Mucosa of stomach (tissue), 1 donor: ENCODE data around the gene KIF20B.
"Not testable (repeated sequence)": the region's sequence is repeated elsewhere in the genome, so short reads cannot be mapped to it uniquely, and the experiment has no call there.

Source experiments
- H3K27me3 ChIP-seq: one replicate; pipeline ENCODE4 v1.7.0; 2013; ENCODE audit warnings: mild to moderate bottlenecking, low read length; ENCODE audit not compliant: control insufficient read depth, insufficient read depth
- H3K36me3 ChIP-seq: one replicate; pipeline ENCODE4 v1.7.0; 2013; ENCODE audit warnings: low read length; ENCODE audit not compliant: control insufficient read depth, insufficient read depth
- H3K4me1 ChIP-seq: one replicate; pipeline ENCODE4 v1.7.0; 2013; ENCODE audit warnings: mild to moderate bottlenecking, low read length; ENCODE audit not compliant: control insufficient read depth, insufficient read depth
- H3K4me3 ChIP-seq: one replicate; pipeline ENCODE4 v1.7.0; 2013; ENCODE audit warnings: low read length
- H3K9ac ChIP-seq: one replicate; pipeline ENCODE4 v1.7.0; 2013; ENCODE audit warnings: mild to moderate bottlenecking, low read length, moderate library complexity
- H3K9me3 ChIP-seq: one replicate; pipeline ENCODE4 v1.7.0; 2013; ENCODE audit warnings: mild to moderate bottlenecking, low read length, moderate library complexity; ENCODE audit not compliant: control insufficient read depth
- donor health status: Pancreatic carcinoma.

KIF20B gene

DNA sequence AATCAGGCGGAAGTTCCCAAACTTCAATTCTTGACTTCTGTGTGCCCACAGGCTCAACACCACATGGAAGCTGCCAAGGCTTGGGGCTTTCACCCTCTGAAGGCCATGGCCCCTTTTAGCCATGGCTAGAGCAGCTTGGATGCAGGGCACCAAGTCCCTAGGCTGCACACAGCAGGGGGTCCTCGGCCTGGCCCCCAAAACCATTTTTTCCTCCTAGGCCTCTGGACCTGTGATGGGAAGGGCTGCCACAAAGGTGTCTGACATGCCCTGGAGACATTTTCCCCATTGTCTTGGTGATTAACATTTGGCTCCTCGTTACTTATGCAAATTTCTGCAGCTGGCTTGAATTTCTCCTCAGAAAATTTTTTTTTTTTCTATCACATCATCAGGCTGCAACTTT, 117.6 kb downstream of the KIF20B start:
- H3K27me3 ChIP-seq, H3K9me3 ChIP-seq, H3K36me3 ChIP-seq, H3K4me3 ChIP-seq, H3K9ac ChIP-seq, H3K4me1 ChIP-seq: not testable (repeated sequence)
